HG03354 (cell line): Measurements from ENCODE around the gene UBE2R2.
"Not testable (repeated sequence)": the region's sequence is repeated elsewhere in the genome, so short reads cannot be mapped to it uniquely, and the experiment has no call there.

ENCODE experiments used
- ATAC-seq: cut with Tn5 transposase; IDR thresholded peaks from one replicate; pipeline ENCODE4 v1.9.1; 2021; ENCODE audit warnings: mild to moderate bottlenecking; ENCODE audit not compliant: unreplicated experiment, poor library complexity, severe bottlenecking

The UBE2R2 gene, protein sequence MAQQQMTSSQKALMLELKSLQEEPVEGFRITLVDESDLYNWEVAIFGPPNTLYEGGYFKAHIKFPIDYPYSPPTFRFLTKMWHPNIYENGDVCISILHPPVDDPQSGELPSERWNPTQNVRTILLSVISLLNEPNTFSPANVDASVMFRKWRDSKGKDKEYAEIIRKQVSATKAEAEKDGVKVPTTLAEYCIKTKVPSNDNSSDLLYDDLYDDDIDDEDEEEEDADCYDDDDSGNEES

DNA sequence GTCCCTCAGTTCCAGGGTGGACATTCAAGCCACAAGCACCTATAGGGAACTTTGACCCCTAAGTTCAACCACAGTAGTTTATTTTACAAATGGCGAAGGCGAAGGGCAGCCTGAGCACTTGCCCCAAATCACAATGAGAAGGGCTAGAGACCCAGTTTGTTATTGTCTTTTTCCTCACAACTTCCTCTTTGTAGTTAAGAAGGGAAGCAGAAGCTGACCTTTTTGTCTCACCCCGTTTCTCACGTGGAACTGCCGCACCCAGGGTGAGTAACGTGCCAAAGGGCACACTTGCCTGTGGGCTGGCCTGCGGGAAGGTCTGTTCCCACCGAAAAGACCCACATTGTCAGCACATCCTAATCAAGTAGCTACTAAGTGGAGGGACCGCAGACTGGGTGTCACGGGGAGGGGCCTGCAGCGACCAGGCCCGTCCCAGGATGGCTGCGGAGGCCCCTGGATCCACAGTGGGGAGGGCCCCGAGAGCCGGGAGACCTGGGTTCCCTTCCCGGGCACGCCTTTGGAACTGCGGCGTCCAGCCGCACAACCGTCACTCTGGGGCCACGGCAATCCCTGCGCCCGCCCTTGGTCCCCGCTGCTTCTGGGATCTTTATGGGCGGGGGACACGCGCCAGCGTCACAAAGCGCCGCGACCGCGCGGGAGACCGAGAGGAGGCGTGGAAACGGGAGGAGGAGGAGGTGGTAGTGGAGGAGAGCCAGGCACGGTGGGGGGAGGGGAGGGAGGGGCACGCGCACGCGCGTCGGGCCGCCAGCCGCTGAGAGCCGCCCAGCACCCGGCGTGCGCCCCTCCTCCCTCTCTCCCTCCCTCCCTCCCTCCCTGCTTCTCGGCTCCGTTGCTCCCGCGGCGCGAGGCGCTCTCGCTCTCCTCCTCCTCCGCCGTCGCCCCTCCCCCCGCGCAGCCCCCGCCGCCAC, at the start of gene UBE2R2:
UBE2R2 (plus strand) TSS at position 834 of the 926 bp plus-strand sequence. CDS start 598 bp downstream, outside the sequence.
- ATAC-seq, result peak; percentile 60

DNA sequence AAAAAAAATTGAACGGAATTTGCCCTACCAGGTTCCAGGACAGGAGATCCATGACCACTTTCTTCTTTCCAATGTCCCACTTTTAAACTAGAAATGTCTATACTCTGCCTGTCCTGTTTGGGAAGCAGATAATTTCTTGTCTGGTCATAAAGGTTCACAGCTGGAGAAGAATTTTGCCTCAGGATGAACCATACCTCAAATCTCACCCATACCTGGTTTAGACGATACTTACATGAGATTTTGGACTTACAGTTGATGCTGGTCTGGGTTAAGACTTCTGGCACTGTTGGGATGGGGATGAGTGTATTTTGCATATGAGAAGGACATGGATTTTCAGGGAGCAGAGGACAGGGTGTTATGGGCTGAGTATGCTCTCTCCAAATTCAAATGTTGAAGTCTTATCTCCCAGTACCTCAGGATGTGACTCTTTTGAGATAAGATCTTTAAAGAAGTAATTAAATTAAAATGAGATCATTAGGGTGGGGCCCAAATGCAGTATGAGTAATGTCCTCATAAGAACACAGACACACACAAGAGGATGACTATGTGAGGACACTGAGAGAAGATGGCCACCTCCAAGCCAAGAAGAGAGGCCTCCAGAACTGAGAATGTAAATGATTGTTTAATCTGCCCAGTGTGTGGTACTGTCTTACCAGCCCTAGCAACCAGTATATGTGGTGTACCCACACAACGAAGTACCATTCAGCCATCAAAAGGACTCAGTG, 46.6 kb upstream of the UBE2R2 start:
- not testable (repeated sequence) for ATAC-seq

GRCh38 chr9:33773135-33773534, 43.8 kb upstream of the UBE2R2 start:
- not testable (repeated sequence) for ATAC-seq

DNA sequence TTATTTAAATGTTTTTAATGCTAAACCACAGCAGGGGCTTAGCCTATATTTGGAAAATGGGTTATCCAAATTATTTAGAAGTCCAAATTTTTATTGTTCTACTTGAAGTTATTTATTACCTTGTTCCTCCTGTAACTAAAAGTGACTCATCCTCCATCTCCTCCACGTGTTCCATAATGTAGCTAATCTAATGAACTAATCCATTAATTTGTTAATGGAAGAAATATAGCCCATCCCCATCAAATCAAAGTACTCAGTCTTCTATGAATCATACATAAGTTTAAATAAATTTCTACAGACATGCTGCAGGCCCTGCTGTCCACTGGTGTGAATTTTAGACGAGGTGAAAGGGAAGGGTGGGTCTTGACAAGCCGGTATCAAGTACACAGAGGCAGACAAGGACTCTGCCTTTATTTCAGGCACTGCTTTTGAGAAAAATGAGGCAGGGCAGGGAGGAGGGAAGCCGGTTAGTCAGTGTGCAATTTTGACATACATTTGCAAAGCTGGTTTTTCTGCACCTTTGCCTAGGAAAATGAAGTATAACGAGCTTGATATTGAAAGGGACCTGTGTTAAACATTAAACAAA, 42.8 kb upstream of the UBE2R2 start:
- not testable (repeated sequence) for ATAC-seq

GRCh38 chr9:33776578-33776977, 40.4 kb upstream of the UBE2R2 start:
- no peak for ATAC-seq

- ATAC-seq, result peak; percentile 79
Observed at GRCh38 chr9:33778700-33779351, 38.1 kb upstream of the UBE2R2 start.

GRCh38 chr9:33780276-33780675, 36.7 kb upstream of the UBE2R2 start:
- ATAC-seq, result no peak

- no peak for ATAC-seq
Observed at GRCh38 chr9:33781736-33782135, 35.2 kb upstream of the UBE2R2 start.

GRCh38 chr9:33782395-33783152, 34.4 kb upstream of the UBE2R2 start:
- no peak for ATAC-seq

GRCh38 chr9:33785914-33786313, 31.0 kb upstream of the UBE2R2 start:
- ATAC-seq, result peak; percentile 47

DNA sequence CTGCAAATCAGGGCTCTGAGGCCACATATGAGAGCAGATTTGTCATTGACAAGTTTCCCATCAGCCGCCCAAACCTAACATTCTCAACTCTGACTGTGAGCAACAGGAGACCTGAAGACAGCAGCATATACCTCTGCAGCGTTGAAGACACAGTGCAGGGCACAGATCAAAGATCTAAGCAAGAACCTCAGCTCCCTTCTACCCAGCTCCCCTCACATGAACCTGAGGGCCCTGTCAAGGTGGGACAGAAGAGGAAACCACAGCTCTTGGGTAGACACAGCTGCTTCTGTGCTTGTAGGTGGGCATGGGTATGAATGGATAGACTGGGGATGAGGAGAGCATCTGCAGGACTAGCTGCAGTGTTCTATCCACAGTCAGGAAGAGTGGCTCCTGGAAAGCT, 30.3 kb upstream of the UBE2R2 start:
- ATAC-seq, result no peak

GRCh38 chr9:33787839-33788238, 29.1 kb upstream of the UBE2R2 start:
- ATAC-seq, result no peak

DNA sequence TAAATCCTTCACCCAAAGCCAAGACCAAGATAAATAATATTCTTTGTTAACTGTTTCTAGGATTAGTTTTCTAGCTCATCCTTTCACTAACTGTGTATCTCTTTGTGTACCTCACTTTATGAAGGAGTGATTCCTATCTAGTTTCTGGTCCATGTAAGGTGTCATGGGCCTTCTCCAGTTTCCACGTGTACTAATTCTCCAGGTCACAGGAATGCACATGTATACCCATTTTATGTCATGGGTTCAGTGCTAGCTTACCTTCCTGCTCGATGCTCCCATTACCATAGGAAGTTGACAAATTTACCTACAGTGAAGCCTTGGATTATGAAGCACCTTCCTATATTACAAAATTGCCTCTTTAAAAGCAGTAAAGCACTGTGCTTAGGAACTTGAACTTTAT, 27.5 kb upstream of the UBE2R2 start:
- not testable (repeated sequence) for ATAC-seq

GRCh38 chr9:33791117-33791516, 25.8 kb upstream of the UBE2R2 start:
- no peak for ATAC-seq

DNA sequence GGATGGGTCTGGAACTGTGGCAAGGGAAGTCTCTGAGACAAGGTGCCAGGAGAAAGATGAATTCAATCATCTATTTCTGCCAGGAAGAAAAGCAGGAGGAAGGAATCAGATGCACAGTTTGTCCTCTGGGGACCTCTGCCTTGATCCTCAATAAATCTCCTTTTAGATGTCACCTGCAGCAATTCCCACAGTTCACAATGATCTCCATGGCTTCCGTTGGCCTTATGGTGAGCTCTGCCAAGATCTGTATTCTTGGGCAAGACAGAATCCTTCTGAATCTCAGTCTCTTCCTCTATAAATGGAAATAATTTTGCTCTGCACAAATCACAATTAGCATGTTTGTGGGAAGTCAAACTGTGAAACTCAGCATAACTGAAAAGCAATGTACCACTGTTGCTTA, 23.5 kb upstream of the UBE2R2 start:
- ATAC-seq, result not testable (repeated sequence)

DNA sequence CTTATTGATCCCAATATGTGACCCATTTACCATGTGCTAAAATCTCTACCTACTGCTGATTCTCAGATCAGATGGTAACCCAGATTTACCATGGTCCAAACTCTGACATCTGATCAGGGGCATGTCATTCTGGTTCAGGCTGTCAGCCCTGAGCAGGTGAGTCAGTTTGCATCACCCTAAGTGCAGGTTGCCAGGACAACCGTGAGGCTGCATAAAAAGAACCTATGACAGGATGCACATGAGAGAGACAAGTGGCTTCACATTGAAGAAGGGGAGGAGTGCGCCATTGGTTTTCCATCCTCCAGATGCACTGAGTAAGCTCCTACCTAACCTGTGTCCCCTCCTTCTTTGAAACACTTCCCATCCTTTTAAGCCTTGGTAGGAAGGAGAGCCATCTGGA, 22.4 kb upstream of the UBE2R2 start:
- ATAC-seq, result no peak

GRCh38 chr9:33795281-33795680, 21.7 kb upstream of the UBE2R2 start, which contains the start of gene PRSS3:
TSS of gene PRSS3 (plus strand) at chr9:33795561. CDS start at chr9:33795574, 13 bp downstream.
- ATAC-seq, result no peak

DNA sequence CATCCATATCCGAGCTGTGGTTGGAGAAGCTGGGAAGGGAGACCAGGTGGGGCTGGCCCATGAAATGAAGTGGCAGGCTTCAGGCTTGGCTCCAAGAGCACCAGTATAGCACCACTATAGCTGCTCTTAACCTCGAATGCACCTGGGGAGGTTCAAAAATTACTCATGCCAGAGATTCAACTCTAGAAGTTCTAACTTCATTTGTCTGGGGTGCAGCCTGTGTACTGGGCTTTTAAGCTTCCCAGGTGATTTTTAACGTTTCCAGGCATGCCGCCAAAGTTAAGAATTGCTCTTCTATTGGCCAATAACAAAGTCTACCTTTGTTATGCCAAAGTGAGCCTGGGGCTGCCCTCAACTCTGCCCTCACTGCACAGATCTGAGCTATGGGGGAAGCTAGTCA, 21.1 kb upstream of the UBE2R2 start:
- ATAC-seq, result no peak

GRCh38 chr9:33796679-33797078, 20.3 kb upstream of the UBE2R2 start:
- not testable (repeated sequence) for ATAC-seq
